IPS-20b (cell line): ENCODE results near the gene BSCL2.

Source experiments
- H3K27ac ChIP-seq: one replicate; pipeline ENCODE4 v1.5.1; 2013; ENCODE audit warnings: low read length
- H3K27me3 ChIP-seq: 2 replicates; pipeline ENCODE4 v1.6.1; 2013; ENCODE audit warnings: mild to moderate bottlenecking, low read length, inconsistent platforms; ENCODE audit not compliant: insufficient read depth
- H3K36me3 ChIP-seq: 2 replicates; pipeline ENCODE4 v1.6.1; 2013; ENCODE audit warnings: low read depth, mild to moderate bottlenecking, inconsistent platforms, low read length, moderate library complexity; ENCODE audit not compliant: insufficient read depth
- H3K4me1 ChIP-seq: 2 replicates; pipeline ENCODE4 v1.6.1; 2013; ENCODE audit warnings: mild to moderate bottlenecking, control low read depth, inconsistent platforms, low read length, moderate library complexity; ENCODE audit not compliant: insufficient read depth
- H3K4me3 ChIP-seq: 2 replicates; pipeline ENCODE4 v1.5.1; 2013; ENCODE audit warnings: mild to moderate bottlenecking, low read length, inconsistent platforms
- H3K9ac ChIP-seq: 2 replicates; pipeline ENCODE4 v1.6.1; 2013; ENCODE audit warnings: low read depth, mild to moderate bottlenecking, inconsistent platforms, low read length, moderate library complexity
- H3K9me3 ChIP-seq: 2 replicates; pipeline ENCODE4 v1.6.1; 2013; ENCODE audit warnings: mild to moderate bottlenecking, low read depth, low read length, inconsistent platforms; ENCODE audit not compliant: insufficient read depth

BSCL2 gene

DNA sequence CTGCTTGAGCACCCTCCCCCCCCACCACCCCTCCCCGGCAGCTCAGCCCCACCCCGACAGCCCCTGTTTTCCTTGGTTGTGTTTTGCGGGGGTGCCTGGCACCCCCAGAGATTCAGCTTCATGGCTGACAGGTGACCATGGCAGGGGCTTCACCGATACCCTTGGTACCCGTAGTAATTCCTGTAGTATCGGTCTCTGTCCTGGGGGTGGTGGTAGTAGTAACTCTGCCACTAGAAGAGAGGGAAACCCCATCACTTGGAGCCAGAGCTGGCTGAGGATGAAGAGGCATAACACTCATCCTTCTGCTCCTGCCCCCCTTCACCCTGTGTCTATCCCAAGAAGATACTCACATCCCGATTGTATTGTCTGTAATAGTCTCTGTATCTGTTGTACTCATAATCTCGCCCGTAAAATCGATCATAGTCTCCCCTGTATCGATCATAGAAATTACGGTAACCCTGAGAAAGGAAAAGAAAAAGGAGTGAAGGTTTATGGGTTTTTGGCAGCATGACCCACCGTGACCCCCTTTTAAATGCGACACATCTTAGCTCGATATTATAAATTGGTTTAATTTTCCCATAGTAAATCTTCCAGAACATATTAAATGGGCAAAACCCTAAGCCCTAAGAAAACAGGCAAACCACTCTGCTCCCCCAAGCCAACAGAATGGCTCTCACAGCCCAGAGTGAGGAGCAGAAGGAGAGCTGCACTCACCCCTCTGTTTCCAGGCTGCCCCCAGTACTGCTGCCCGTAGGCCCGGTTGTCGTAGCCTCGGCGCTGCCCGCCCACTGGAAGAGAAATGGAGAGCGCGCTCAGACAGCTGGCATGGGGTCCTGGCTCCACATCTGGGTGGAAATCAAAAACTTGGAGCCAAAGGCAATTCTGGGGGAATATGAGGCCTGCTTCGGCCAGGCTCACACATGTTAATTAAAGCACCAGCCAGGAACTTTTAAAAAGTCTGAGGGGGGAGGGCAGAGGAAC is 8.2 kb upstream of the BSCL2 start:
- H3K4me3 ChIP-seq: no peak overlapping the region
- peaks cover 7% of the 10 kb centered on the region; the same call in 1 of the 2 replicates for H3K4me1 ChIP-seq
- H3K9me3 ChIP-seq: no peaks in the 10 kb centered on the region
- no peak overlapping the region for H3K9ac ChIP-seq
- no peak overlapping the region for H3K27ac ChIP-seq
- no peaks in the 10 kb centered on the region for H3K27me3 ChIP-seq
- H3K36me3 ChIP-seq: peaks cover 96% of the 10 kb centered on the region

DNA sequence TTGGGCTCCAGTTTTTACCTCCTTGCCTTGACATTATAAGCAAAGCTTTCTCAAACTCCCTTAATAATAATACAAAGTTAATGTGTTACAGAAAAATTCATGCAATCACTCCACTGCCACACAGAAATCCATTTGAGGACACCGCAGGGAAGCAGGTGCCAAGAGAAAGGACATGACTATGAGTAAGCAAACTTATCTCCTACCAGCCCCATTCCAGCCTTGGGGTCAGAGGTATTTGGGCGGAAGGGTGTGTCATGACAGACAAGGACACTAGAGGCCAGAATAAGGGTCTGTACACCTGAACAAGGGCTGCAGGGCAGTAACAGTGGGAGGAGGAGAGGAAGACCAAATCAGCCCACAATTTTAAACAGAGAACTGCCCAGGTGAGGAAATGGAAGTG is 6.1 kb upstream of the BSCL2 start:
- Histone ChIP-seq H3K27me3 (no peaks in the 10 kb centered on the region), H3K9ac (no peak overlapping the region), H3K9me3 (no peaks in the 10 kb centered on the region), H3K4me1 (peaks cover 17% of the 10 kb centered on the region; the same call in 1 of the 2 replicates), H3K4me3 (no peak overlapping the region), H3K27ac (no peak overlapping the region), H3K36me3 (peaks cover 79% of the 10 kb centered on the region)

DNA sequence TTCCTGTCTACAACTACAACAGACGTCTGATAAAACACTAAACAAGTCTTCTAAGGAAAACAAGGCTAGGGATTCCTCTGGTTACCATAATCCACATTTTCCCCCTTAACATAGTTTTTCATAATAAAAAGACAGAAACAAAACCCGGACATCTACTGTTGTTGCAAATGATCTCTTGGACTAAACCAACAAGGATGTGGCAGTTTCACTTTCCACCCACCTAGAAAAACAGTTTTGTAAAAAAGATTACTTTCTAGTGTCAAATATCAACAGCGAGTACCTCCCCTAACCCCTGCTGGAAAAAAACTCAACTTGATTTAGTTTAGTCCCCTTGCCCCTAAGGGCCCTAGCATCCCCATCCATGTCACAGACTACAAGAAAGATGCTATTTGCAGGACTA is 5.6 kb upstream of the BSCL2 start:
- Histone ChIP-seq H3K9me3 (no peaks in the 10 kb centered on the region), H3K4me1 (peaks cover 22% of the 10 kb centered on the region; the same call in 1 of the 2 replicates), H3K27me3 (no peaks in the 10 kb centered on the region), H3K27ac (no peak overlapping the region), H3K4me3 (no peak overlapping the region), H3K36me3 (peaks cover 74% of the 10 kb centered on the region), H3K9ac (no peak overlapping the region)

DNA sequence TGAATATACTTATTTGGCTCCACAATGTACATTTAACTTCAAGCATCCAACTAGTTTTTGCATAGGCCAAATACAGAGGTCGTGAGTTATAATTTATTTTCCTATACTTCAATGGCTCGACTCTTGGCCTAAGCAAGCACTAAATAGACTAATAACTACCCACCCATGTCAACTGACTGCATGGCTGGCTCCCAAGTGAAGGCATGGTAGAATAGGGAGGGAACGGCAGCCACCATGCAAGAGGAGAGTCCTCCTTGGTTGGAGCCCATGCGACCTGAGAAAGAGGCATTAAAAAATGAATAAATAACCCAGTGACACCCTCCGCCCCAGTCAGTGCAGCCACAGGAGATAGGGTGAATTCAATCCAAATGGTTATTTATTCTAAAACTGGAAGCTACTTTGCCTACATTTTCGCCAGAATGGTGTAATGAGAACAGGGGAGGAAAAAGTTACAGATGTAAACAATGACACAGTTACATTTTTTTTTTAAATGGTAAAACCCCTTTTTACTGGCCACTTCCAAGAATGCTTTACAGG is 5.1 kb upstream of the BSCL2 start:
- Histone ChIP-seq H3K9ac (no peak overlapping the region), H3K27me3 (no peaks in the 10 kb centered on the region), H3K27ac (no peak overlapping the region), H3K36me3 (peaks cover 69% of the 10 kb centered on the region), H3K4me1 (peaks cover 26% of the 10 kb centered on the region; the same call in 1 of the 2 replicates), H3K9me3 (no peaks in the 10 kb centered on the region), H3K4me3 (no peak overlapping the region)

DNA sequence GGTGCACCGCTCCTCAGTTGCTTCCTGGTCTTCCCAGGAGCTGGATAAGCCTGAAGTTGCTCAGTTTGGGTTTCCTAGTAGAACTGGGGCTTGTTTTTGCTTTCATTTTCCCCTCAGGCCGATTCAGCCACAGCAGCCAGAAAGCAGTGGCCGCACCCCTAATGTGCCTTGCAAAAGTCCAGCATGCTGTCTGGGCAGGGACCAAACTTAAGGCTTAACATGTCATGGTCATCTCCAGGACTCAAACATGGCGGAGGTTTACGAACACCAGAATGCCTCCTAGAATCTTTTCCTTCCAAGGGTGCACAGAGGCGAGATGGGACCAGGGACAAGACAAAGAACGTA is 2.7 kb upstream of the BSCL2 start:
- Histone ChIP-seq H3K27me3 (no peaks in the 10 kb centered on the region), H3K9ac (peak overlapping the region; percentile 88), H3K9me3 (no peaks in the 10 kb centered on the region), H3K4me3 (peak overlapping the region; percentile 93), H3K27ac (peak overlapping the region; percentile 96), H3K36me3 (peaks cover 49% of the 10 kb centered on the region), H3K4me1 (peaks cover 29% of the 10 kb centered on the region; the same call in 1 of the 2 replicates)

DNA sequence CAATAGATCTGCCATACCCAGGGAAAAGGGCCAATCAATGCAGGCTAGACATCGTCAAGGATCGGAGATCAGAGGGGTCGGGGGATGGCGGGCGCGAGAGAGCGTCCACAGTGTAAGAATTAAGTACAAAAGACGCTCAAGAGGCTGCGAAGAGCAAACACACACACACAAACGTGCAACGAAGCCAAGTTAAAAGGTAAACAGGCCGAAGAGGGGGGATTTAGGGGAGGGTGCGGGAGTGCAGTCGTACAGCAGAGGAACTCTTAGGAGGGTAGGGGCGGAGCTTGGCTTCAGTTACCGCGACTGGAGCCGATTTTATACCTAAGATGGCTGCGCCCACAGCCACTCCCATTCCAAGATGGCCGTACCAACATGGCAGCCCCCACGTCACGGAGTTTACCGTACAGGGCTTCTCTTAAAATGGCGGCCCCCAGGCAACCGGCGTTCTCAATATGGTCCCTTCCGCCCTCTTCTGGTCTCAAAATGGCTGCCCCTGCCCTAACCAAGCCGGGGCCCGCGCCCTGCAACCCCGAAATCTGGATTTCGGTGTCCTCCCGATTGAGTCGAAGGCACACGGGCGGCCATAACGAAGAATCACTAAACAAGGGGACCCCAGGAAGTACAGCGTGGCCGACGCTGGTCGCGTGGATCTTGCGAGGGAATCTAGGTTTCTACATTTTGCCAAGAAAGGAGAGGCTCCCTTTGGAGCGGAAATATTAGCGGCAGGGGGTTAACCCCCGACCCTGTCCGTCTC is 2.2 kb upstream of the BSCL2 start:
- Histone ChIP-seq H3K27ac (peak overlapping the region; percentile 98), H3K4me3 (peak overlapping the region; percentile 93), H3K9ac (peak overlapping the region; percentile 88), H3K9me3 (no peaks in the 10 kb centered on the region), H3K27me3 (no peaks in the 10 kb centered on the region), H3K36me3 (peaks cover 48% of the 10 kb centered on the region), H3K4me1 (peaks cover 25% of the 10 kb centered on the region; the same call in 1 of the 2 replicates)

DNA sequence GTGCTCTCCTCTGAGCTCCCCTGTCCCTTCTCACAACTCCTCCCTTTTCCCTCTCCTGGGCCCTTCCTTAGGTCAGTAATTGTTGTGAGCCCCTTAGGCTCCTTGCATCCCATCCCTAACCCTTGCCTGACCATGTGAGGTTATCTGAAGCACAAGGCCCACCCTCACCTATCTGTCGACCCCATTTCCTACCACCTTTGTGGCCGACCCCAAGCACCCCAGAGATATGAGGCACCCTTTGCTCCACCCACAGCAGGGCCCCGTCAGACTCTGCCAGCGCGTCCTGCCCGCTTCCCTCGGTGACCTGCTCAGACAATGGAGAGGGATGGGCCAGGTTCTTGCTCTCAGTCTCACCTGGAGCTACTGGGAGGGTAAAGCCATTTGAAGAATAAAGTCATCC is 1.6 kb upstream of the BSCL2 start:
- Histone ChIP-seq H3K36me3 (peaks cover 42% of the 10 kb centered on the region), H3K27me3 (no peaks in the 10 kb centered on the region), H3K27ac (peak overlapping the region; percentile 98), H3K9ac (peak overlapping the region; percentile 88), H3K4me1 (peaks cover 24% of the 10 kb centered on the region; the same call in 1 of the 2 replicates), H3K9me3 (no peaks in the 10 kb centered on the region), H3K4me3 (peak overlapping the region; percentile 93)

DNA sequence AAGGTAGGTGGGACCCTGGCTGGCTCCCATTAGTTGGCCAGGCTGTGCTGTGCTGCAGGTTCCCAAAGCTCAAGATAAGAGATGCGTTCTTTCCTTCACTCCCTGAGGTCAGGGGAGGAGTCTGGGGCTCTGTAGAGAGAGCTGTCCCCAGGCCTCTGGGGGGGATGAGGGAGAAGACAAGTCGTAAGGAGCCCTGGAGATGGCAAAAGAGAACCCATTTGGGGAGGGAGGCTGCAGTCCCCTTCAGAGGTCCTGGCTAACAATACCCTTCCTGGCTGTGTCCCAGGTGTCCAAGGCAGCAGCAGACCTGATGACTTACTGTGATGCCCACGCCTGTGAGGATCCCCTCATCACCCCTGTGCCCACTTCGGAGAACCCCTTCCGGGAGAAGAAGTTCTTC is 1.2 kb upstream of the BSCL2 start:
- Histone ChIP-seq H3K9me3 (no peaks in the 10 kb centered on the region), H3K36me3 (peaks cover 38% of the 10 kb centered on the region), H3K9ac (peak overlapping the region; percentile 88), H3K27ac (peak overlapping the region; percentile 98), H3K4me3 (peak overlapping the region; percentile 93), H3K4me1 (peaks cover 24% of the 10 kb centered on the region; the same call in 1 of the 2 replicates), H3K27me3 (no peaks in the 10 kb centered on the region)

DNA sequence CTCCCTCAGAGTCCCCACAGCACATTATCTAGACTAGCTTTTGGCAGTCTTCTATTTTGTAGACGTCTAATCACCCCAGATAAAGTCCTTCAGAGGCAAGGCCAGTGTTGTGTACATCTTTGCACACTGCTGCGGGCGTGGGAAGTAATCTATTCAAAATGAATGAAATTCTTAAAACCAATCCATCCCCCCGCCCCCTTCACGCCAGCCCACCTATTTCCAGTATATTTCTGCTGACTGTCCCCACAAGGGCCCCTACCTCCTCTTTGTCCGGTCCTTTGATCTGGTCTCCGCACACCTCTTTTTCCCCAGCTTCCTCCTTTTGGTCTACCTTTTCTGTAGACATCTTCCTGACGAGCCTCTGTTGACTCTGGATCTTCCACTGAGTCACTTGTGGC is 375 bp downstream of the BSCL2 start:
- Histone ChIP-seq H3K9ac (peak overlapping the region; percentile 87; the same call in 1 of the 2 replicates), H3K27ac (peak overlapping the region; percentile 41), H3K36me3 (peaks cover 31% of the 10 kb centered on the region), H3K4me1 (peaks cover 24% of the 10 kb centered on the region; the same call in 1 of the 2 replicates), H3K9me3 (no peaks in the 10 kb centered on the region), H3K27me3 (no peaks in the 10 kb centered on the region), H3K4me3 (peak overlapping the region; percentile 88)

DNA sequence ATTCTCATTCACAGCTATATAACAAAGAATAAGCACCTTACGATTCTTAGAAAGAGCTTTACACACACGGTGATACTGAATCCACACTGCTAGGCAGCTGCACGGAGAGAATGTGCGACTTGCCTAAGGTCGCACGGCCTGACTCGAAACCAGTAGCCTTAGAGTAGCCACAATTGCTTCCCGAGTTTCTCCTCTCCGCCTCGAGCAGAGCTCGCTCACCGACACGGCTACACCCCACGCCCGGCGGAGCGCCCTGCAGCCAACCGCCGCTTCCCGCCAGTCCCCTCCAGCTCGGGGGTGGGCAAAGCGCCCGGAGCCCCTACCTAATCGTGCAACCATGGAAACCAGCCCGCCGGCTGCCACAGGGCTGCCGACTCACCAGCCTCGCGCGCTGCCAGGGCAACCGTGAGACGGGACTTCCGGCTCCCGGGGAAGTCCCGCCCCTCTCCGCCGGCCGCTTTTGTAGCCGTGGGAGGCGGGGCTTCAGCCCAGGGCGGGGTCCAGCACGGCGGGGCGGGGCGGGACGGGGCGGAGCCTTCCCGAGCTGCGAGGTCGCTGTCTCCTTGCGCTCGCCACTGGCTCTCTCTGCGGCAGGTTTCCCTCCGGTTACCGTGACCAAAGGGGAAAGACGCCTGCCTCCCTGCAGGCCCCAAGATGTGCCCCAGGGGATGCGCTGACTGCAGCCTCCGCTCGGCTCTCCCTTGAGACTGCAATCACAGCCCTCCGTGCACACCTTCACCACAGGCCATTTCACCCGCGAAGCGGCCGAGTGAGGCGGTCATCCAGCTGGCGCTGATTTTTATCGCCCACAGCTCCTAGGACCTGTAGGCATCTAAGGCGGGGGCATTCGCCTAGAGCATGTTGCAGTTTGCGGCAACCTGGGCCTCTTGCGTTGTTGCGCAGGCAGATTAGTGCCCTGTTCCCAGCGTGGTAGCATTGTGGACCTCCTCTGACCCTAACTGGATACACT is 1.1 kb downstream of the BSCL2 start:
- peak overlapping the region; percentile 88 for H3K4me3 ChIP-seq
- H3K9ac ChIP-seq: peak overlapping the region; percentile 91
- H3K4me1 ChIP-seq: peaks cover 24% of the 10 kb centered on the region; the same call in 1 of the 2 replicates
- H3K36me3 ChIP-seq: peaks cover 30% of the 10 kb centered on the region
- H3K27ac ChIP-seq: peak overlapping the region; percentile 41
- H3K27me3 ChIP-seq: no peaks in the 10 kb centered on the region
- no peaks in the 10 kb centered on the region for H3K9me3 ChIP-seq
